Measurements from ENCODE around the gene CSRP1. TPM values are rescaled to one million over a fixed set of nuclear protein-coding genes. Genes with fewer than 3 reads are reported as not detected.
A peak's percentile ranks its signal among the peaks of the same experiment; 100 is the strongest.

The CSRP1 gene
- total RNA-seq, 1 donor from 2014 or later: 91.8 TPM

DNA sequence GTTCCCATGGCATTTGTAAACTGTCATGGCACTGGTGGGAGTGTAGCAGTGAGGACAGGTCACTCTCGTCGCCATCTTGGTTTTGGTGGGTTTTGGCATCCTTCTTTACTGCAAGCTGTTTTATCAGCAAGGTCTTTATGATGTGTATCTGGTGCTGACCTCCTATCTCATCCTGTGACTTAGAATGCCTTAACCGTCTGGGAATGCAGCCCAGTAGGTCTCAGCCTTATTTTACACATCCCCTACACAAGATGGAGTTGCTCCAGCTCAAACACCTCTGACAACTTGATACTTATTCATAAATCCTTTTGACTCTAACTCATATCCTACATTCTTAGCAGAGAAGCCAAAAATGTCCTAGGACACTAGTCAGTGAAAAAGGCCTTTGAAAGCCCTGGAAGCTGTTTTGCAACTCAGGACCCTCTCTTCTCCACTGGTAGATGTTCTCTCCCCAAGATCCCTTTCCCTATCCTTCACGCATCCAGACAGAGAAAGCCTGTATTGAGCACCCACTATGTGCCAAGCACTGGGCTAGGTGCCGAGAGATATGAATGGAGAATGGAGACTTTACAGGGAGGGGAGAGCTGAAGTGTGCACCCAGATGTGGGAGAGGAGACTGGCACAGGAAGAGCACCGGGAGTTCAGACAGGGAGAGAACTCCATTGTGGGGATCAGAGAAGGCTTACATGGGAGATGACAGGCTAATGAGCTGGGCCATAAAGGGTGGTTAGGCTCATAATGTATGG lies 6.7 kb upstream of the CSRP1 start:
- no peak for DNase-seq

DNA sequence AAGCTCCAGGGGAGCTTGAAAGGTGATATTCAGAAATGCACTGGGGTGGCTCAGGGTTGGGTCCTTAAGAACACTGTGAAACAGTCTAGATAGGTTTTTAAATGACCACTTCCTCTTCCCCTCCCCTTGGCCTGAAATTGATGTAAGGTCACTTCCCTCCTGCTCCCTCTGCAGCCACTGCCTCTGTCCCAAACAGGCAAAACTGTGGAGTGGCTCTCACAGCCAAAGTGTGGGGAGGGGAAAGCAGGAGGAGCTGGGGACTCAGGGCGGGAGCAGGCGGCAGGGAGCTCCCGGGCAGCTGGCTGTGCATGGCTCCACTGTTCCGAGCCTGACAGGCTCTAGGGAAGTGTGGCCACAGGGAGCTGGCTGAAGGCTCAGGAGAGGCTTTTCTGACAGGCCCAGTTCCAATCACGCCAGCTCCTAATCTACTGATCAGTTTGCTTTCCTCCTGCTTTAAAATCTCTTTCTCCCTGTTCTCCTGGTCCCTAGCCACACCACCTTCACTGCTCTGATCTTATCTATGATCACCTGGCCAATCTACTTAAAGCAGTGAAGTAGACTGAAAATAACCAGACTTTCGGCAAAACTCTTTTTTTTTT lies 5.1 kb upstream of the CSRP1 start:
- DNase-seq: no peak

DNA sequence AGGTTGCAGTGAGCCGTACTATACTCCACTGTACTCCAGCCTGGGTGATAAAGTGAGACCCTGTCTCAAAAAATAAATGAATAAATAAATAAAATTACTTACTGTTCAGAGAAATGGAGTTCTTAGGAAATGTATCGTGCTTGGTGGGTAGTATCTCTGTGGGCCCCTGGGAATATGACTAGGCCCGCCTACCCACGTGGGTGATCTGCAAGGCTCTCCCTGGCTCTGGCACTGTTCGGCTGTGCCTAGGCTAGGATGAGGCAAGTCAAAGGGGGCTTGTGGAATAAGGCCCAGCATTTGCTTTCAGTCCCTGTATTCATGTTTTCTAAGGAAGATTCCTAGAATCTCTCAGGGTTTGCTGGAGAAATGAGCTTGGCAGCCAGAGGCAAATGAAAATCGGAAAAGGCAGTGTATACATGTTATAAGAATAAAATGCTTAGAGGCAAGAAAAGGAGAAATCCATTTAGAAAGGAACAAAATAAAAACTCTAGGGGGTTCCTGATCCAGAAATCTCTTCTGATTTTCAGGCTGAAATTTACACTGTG lies 4.5 kb upstream of the CSRP1 start:
- no peak for DNase-seq

DNA sequence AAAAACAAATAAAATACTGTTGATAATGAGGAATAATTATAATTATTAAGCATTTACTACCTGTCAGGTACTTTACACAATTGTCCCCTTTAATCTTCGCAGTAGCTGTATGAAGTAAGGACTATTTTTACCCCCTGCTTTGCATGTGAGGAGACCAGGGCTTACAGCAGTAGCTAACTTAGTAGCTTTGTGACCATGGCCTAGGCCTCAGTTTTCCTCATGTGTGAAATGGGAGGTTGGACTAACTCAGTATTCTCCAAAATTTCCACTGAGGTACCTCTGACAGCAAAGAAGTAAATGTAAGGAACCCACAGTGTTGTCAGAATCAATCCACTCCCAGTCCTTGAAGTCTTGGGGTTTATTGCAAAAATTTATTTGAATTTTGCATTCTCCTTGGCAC lies 3.8 kb upstream of the CSRP1 start:
- DNase-seq: no peak

DNA sequence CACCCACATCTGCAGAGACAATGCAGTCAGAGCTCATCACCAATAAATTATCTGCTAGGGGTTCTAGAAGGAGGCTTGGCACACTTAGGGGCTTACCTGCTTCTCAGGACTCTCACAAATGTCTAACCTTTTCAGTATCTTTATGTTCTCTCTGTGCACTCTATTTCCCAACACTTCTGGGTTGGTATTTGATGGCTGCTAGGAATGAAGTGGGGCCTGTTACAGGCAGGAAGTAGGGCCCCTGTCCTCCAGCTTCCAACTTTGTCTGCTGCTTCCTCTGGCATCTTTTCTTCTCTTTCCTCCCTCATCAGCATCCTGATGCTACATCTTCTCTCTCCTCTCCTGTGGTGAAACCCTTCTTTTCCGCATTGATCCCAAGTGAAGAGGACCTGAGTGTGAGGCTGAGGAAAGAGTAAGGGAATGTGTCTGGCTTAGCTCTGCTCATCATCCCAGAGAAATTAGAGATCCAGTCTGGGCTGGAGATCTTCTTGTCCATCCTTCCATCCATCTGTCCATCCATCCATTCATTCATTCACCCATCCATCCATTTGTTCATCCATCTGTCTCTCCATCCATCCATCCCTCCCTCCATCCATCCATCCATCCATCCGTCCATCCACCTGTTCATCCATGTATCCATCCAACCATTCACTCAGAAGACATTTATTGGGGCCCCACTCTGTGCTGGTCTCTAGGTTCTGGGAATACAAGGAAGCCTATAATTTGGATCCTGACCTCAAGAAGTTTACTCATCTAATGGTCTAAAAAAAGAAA lies 2.9 kb upstream of the CSRP1 start:
- DNase-seq: no peak

DNA sequence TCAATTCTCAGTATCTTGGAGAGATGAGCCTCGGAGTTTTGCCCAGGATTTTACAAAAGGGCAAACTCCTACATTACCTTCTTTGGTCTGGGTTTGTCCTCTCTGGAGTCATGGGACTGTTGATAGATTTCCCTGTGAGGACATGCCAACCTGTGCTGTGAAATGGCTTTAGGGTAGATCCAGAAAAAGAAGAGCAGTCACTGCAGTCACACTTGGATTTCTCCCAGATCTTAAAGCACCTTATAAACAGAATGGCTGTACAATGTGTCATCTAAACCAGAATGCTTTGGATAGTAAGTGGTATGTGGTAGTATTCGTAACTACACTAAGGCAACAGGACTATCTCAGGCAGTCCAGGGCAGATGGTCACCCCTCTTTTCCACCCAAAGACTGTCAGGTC lies 1.9 kb upstream of the CSRP1 start:
- no peak for DNase-seq

DNA sequence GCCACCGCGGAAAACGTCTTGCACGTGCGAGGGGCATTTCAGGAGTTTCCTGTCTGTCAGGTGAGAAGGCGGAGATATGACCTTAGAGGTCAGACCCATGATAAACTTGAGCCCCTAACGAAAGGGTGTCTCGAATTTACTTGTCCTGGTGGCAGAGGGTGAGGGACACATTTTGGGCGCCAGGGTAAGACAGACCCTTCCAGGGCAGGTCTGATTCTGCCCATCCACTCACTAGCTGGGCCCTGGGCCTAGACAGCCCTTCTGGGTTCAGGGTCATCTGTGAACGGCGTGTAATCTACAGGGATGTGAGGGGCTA lies 395 bp upstream of the CSRP1 start:
- no peak for DNase-seq

DNA sequence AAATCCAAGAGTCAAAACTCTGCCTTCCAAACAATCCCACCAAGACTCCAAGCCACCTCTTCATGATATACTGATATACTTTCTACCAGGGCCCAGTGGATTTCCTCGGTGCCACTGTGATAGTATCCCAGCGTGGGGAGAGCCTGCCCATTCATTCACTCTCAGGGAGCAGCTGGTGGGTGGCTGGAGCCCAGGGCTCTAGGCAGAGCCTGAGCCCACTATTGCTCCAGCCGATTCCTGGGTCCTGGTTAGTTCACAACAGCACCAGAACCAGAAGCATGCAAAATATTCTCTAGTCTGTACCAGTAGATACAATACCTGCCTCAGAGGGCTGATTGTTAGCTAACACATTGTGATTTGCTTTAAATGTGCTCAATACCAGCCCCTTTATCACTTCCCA lies 831 bp downstream of the CSRP1 start:
- no peak for DNase-seq

DNA sequence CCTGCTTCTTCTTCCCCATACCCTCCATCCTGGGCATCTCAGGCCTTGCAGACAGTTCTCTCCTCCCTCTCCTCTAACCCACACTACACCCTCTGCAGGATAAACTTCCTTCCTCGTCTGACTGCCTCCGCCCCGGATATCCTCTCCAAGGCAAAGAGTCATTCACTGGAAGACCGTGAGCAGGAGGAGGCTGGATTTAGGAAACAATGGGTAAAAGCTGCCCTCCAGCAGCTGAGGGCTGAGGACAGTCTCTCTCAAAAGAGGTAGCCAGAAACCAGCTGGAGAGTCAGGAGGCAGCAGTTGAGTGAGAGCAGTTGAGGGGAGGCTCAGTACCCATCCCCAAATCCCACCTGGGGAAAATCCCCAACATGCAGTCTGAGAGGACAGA lies 1.4 kb downstream of the CSRP1 start:
- DNase-seq: no peak

DNA sequence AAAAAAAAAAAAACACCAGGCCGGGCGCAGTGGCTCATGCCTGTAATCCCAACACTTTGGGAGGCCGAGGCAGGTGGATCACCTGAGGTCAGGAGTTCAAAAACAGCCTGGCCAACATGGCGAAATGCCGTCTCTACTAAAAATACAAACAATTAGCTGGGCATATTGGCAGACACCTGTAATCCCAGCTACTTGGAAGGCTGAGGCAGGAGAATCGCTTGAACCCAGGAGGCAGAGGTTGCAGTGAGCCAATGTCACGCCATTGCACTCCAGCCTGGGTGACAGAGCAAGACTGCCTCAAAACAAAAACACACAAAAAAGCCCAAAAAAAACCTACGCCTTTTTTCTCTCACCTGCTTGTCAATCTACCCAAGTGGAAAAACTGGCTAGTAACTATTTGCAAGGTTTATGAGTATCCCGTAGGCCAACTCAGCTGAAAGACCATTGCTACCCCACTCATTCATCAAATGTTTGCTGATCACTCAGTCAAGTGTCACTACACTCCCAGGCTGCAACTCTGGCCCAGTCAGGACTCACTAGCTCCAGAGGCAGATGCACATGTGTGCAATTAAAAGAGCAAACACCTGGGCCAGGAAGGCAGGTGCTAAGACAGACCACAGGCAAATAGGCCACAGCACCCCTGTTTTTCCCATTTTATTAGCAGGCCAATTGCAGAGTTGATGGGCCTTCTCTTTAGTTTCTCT lies 2.0 kb downstream of the CSRP1 start:
- no peak for DNase-seq

DNA sequence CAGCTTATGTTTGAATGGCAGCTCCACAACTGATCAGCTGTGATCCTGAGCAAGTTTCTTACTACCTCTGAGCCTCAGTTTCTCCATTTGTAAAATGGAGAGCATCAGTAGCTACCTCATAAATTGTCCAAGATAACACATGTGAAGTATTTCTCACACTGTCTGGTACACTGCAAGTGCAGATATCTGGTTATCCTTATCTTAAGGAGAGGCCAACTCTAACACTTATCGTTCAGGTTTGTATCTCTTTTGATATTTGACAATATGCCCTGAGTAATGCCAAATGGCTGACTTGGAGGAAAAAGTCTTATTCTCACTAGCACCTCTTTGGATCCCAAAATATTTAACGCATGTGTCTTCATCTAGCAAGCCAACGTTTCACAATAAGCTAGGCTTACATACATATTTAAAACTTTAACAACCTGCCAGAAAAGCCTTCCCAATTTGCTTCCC lies 2.7 kb downstream of the CSRP1 start:
- no peak for DNase-seq

DNA sequence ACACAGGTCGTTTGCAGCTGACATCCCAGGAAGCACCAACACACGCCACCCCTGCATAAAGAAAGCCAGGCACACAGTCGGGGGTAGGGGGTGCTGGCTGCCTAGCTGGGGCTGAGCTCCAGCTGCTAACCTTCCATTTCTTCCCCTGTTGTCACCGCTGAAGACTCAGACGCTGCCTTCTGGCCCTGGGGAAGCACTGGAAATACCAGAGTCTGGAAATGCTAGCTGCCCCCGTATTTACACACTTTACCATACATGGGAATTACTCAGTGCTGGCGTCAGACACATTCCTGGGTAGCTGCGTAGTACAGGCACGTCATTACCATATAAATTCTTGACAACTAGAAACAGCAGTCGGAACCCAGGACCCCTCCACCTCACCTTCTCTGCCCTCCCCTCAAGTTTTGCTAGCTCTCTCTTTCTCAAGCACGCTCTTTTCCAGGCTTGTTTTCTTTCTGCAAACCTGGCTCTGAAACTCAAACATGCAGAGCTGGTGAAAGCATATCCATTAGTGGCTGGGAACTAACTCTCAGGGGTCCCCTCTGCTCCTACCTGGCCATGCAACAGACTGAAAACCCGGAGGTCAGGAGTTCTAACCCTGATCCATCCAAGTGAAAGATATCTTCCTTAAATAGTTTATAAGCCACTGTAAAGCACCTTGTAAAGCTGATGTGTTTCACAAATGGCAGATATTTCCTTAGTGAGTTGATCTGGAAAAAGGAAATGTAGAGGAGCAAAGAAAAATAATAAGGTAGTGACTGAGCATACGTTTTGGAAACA lies 3.3 kb downstream of the CSRP1 start:
- peak; percentile 72 for DNase-seq

DNA sequence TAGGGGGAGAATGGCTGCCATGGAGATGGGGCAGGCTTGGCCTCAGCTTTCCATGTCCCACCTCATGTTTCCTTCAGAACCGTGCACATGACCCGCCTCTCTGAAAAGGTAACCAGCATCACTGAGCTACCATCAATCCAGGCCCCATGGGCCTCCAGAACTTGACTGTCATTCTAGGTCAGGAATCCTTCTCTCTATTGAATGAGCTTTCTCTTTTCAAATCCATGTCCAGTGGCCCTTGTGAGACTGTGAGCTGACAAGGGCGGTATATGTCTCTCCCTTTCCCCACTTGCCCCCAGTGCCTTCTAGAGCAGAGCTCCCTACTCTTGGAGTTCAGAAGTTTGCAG lies 4.4 kb downstream of the CSRP1 start:
- no peak for DNase-seq

DNA sequence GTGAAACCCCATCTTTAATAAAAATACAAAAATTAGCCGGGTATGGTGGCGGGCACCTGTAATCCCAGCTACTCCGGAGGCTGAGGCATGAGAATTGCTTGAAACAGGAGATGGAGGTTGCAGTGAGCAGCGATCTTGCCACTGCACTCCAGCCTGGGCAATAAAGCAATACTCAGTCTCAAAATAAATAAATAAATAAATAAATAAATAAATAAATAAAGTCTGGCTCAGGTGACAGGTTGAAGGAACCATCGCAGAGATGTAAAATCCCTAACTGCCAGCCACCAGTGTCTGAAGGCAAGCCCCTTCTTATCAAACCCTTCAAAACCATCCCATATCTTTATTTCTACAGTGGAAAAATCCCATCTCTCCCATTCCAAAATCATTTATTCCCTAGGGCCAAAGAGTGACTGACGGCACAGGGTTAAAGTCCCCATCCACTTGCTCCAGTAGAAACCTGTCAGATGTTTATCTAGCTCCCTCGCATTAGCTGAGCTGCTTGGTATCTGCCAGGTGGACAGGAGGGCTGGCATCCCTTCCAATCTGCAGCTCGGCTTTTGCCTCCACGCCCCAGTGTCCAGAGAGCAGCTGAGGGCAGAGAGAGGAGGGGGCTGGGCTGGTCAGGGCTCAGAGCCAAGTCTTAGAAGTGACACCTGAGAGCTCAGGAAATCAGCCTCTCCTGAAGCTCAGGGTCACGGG lies 5.0 kb downstream of the CSRP1 start:
- DNase-seq: no peak

DNA sequence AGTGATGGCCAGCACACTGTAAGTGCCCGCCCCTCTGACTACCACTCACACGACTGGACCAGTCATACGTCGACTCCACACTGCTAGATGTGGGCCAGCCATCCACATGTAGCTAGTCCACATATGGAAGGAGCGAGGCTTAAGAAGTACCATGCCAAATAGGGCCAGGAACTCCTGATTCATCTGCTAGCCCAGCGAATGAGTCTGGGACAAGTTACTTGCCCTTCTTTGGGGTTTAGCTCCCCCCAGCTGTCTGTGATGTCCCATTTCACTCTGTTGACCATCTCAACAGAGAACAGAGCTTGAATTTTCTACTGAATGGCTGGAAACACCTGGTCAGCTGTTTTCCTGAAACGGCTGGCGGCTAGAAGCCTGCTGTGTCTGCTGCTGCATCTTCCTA lies 5.8 kb downstream of the CSRP1 start:
- DNase-seq: no peak

DNA sequence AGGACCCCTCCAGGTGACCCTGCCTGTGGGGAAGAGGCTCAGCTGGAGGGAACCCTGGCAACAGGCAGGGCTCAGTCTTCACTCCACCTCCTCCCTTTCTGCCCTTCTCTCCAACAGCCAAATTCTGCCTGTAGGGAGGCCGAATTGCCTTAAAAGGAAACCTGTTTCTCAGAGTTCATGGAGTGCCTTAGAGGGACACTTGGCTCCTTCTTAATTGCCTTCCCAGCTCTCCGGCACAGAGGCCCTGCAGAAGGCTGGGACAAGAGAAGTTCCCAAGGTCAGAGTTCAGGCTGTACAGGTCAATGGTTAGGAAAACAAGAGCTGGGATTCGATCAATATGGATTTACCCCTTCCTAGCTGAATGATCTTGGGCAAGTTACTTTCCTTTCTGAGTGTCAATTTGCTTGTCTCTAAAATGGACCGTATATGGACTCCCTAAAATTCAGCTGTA lies 6.2 kb downstream of the CSRP1 start:
- no peak for DNase-seq

DNA sequence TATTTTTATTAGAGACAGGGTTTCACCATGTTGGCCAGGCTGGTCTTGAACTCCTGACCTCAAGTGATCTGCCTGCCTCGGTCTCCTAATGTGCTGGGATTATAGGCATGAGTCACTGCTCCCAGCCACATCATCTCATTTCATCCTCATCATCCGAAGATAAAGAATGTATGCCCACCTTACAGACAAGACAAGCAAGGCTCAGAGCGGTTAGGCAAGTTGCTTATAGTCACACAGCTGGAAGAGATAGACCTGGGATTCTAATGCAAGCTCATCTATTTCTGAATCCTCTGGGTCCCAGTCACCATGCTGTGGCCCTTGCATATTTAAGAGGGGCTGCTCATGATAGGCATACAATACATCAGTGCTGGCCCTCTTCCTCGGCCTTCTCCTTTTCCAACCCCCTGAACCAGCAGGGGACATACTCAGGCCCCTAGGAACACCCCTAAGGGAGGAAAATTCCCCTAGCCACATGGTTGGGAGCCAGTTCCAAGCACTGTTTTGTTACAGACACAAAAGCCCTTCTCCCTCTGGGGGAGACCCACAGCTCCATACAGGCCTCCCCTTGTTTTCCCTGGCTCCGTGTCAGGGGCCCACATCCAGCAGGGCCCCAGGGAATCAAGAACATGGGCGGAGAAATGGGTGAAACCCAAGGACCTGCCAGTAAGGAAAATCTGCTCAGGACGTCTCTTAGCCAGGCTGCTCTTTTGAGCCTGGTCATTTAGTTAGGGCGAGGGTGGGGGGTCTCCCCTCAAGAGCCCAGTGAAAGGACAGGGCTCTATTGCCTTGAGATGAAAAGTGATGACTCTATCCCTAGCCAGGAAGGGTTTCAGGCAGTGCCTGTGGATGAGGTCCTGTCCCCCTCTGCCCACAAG lies 6.9 kb downstream of the CSRP1 start:
- no peak for DNase-seq

DNA sequence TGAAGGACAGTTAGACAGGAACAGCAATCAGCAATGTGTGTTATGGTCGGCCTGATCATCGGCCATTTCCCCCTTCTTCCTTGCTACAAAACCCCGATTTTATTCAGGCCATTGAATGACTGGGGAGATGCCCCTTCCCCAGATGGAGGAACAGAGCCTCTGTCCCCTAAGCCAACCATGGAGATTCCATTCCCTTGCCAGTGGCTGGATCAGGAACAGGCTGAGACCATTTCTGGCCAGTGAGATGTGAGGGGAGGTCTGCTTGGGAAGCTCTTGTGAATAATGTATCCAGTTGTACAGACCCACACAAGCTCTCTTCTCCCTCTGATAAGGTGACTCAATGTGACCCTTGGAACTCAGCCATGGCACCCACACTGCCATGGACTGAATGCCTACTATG lies 7.7 kb downstream of the CSRP1 start:
- DNase-seq: no peak

DNA sequence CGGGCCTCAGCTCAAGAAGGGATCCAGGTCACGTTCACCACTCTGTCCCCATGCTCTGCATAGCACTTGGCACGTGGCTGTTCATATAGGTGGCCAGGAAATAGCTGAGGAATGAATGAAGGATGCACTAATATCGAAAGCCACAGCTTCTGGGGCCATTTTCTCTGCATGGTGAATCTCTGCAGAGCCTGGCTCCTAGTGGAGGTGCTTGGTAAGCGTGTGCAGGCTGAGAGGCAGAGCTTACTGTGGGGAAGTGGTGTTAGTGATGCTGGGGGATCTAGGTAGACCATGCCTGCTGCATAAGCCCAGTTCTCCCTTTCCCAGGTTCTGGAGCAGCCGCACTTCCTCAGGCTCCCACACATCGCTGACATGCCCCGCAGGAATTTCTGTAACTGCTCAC lies 8.3 kb downstream of the CSRP1 start:
- DNase-seq: no peak

DNA sequence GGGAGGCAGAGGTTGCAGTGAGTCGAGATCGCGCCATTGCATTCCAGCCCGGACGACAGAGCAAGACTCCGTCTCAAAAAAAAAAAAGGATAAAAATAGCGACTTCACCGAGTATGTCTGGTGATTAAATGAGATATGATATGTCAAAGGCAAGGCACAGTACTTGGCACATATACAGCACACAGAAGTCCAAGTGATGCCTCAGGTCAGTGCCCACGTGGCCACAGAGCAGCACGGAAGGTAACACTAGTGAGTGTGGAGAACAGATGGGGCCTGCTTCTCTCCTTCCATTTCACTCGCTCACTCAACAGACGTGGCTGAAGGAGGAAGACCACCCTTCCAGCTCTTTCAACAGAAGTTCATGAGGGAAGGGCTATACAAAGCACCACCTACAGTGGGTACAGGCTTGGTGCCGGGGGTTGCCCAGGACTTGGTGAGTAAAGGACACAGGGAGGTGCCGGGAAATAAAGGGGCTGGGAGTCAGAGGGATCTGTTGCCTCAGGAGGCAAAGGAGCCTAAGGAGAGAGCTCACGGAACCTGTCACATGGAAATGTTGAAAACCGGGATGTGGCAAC lies 8.9 kb downstream of the CSRP1 start:
- no peak for DNase-seq

Data from skin of body (tissue), 2 donors.